SHP77 treated with DMSO at 0.1 percent for 48 hours (cell line): ENCODE results near the gene PRKACA.

Source experiments
- DNase-seq: peaks from one replicate; lab custom pipeline; 2025; lab: John Stamatoyannopoulos, UW

PRKACA gene

DNA sequence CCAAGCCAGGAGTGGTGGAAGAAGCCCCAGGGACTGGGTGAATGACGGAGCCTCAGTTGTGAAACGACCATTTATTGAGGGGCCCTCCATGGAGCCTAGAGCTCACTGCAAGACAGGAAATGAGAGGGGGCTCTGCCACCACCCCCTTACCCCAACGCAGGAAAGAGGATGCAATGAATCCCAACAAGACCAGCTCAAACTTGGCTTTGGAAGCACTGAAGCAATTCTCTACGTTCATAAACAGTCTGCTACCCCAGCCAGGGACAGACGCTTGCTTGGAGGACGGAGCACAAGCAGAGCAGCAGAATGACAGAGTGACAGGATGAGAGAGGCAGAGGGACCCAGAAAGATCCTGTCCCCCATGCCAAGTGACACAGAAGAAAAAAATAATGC, 1.0 kb downstream of the PRKACA start:
- no peak for DNase-seq

- DNase-seq = no peak
These were observed 1.8 kb downstream of the PRKACA start for GRCh38 chr19:14115756-14116155.

DNA sequence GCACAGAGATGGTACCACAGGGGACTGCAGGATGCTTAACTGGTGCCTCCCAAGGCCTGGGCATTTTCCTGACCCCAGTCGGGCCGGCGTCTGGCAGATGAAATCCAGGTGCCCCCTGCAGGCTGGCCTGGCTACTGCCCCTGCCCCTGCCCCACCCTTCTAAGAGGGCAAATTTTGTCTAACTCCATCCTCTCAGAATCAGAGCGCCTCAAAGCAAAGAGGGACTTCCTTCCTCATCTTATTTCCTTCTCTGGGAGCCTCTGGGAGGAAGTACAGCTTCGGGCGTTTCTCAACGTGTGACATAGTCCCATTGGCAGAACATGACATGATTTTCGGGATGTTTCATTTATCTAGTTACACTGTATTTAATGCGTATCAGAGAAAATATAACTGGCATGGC, 2.7 kb downstream of the PRKACA start:
- DNase-seq = no peak

GRCh38 chr19:14114439-14114838, 3.1 kb downstream of the PRKACA start:
- no peak for DNase-seq

- DNase-seq = no peak
These were observed 3.7 kb downstream of the PRKACA start for GRCh38 chr19:14113762-14114414.

- no peak for DNase-seq
These were observed 4.7 kb downstream of the PRKACA start for GRCh38 chr19:14112809-14113385.

- no peak for DNase-seq
These were observed 5.3 kb downstream of the PRKACA start for GRCh38 chr19:14112051-14112808.

DNA sequence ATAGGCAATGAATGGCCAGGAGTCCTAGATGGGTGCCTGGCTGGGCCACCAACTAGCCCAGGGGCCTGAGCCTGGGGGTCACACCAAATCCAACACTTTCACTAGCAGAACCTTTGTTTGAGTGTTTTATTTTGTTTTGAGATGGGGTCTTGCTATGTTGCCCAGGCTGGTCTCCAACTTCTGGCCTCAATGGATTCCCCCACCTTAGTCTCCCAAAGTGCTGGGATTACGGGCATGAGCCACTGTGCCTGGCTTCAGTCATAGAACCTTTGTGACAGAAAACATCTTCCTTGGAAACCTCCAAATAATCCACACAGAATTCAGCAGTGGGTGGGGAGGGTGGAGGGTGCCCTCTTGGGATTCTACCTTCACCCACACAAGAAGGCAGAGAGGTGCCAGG, 6.1 kb downstream of the PRKACA start:
- DNase-seq = no peak

DNA sequence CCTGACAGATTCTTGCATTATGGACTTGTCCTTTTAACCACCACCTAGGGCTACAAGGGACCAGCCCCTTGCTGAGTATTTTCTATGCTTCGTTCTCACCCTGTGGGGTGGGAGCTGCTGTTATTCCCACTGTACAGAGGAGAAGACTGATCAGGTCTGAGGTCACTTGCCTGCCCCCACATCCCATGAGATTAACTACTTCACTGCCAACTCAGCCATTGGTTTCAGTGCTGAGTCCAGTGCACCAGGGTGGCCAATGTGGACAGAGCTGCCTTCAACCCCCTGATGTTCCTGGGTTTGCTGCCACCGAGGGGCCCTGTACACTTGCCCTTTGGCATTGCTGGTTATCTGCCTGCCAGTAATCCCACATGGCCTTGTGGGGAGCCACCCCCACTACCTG, 6.9 kb downstream of the PRKACA start:
- no peak for DNase-seq

- no peak for DNase-seq
These were observed 9.7 kb downstream of the PRKACA start for GRCh38 chr19:14107581-14108461.

- no peak for DNase-seq
These were observed 10.7 kb downstream of the PRKACA start for GRCh38 chr19:14106840-14107239.

DNA sequence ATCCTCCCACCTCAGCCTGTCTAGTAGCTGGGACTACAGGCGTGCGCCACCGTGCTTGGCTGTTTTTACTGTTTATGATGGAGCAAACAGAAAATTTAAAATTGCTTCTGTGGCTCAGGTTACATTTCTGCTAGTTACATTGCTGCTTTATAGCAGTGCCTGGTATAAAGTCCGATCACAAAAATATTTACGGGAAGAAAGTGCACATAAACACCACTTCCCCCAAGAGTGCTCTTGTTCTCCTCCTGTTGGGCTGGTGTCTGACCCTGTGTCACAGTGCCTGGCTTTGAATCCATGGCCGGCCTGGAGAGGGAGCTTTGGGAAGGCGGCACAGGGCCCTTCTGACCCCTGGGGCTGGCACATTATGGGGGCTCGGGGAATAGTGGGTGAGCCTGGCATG, 11.9 kb downstream of the PRKACA start:
- no peak for DNase-seq

- DNase-seq = no peak
These were observed 14.3 kb downstream of the PRKACA start for GRCh38 chr19:14103310-14103709.

DNA sequence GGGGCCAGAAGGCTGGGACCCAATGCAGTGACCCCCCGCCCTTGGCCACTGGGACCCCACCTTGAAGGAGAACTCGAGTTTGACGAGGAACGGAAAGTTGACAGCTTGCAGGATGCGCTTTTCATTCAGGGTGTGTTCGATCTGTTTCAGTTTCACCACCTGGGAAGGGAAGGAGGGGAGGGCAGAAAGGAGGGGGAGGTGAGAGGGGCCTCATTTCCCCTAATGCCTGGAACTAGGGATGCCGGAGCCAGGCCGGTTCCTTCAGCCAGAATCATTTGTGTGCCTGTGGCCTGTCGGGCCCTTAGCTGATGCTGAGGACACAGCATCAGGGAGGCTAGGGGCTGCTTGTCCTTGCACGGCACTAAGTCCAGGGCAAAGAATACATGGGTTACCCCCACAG, 14.8 kb downstream of the PRKACA start:
- no peak for DNase-seq

DNA sequence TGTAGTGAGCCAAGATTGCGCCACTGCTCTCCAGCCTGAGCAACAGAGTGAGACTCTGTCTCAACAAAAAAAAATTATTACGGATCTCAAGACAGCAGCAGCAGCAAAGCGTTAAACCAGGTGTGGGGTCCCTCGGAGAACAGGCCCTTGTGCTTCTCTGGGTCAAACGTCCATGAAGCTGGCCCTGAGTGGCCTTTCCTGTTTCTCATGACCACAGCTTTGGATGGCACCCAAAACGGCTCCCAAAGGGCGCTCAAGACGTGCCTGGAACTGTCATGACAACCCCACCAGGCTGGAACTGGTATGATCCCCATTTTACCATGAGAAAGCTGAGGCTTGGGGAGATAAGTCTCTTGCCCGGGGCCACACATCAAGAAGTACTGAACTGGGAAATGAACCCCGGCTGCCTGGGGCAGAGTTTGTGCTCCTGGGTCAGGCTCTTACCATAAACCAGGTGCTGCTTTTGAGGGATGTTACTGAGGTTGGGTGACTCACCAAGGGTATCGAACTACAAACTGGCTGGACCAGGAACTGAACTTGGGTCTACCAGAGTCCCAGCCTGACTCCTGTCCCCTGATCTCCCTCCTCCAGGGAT, 15.4 kb downstream of the PRKACA start:
- DNase-seq = no peak

DNA sequence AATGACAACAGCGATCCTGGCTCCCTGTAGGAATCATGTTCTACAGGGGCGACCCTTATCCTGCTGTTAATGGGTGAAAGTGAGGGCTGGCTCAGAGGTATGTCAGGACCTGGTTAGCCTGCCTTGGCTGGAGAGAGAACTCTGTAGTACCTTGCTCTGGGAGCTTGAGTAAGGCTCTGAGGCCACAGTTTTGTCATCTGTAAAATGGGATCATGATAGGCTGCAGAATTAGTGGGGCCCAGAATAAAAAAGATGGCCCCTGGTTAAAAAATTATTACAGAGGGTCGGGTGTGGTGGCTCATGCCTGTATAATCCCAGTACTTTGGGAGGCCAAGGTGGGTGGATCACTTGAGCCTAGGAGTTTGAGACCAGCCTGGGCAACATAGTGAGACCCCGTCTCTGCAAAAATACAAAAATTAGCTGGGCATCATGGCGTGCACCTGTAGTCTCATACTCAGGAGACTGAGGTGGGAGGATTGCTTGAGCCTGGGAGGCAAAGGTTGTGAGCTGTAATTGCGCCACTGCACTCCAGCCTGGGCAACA, 16.5 kb downstream of the PRKACA start:
- DNase-seq = no peak

DNA sequence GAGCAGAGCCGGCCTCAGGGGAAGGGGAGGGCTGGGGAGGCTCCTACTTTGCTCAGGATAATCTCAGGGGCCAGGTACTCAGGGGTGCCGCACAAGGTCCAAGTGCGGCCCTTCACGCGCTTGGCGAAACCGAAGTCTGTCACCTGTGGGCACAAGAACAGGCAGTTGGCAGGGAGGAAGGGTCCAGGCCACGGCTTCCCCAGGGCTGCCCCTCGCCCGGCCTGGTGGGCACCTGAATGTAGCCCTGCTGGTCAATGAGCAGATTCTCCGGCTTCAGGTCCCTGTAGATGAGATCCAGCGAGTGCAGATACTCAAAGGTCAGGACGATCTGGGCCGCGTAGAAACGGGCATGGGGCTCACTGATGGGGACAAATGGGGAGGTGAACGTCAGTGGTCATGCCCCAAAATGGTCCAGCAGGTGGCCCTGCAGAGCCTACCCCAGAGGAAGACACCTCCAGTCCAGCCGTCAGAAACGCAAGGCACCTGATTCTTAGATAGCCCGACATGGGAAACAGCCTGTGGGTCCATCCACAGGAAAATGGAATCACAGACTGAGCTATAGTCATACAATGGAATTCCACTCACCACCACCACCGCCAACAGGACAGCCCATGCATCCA, 19.9 kb downstream of the PRKACA start:
- no peak for DNase-seq

- no peak for DNase-seq
These were observed 21.1 kb downstream of the PRKACA start for GRCh38 chr19:14096272-14096992.

- no peak for DNase-seq
These were observed 22.7 kb downstream of the PRKACA start for GRCh38 chr19:14094854-14095253.

DNA sequence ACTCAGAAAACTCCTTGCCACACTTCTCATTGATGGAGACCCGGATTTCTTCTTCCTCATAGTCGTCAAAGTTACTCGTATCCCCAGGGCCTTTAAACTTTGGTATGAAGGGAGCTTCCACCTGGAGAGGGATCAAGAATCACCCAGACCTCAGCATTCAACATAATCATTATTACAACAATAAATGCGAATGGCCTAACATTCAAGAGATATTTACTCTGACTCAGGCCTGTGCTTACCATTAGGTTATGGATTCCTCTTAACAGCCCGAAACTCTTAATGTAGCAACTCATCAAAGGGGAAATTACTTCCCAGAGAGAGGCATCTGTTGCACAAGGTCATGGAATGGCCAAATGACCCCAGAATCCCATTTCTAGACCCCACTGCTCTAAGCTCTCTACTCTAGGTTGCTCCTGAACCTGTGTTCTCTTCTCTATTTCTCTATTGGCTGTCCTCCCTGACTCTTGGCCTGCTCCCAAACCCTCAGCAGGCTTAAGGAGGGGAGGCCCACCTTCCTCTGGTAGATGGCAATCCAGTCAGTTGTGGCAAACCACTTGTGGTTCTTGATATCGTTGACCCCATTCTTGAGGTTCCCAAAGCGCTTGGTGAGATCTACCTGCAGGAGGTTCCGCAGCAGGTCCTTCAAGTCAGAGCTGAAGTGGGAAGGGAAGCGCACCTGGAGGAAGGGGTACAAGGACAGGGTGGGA, 24.3 kb downstream of the PRKACA start:
- DNase-seq = no peak
